Raji (cell line): ENCODE measurements around the gene PMCH.

Experiments
- POLR2A ChIP-seq: IDR thresholded peaks from 2 replicates; pipeline ENCODE4 v1.6.1; 2011; ENCODE audit warnings: low read depth, low read length, control low read depth; ENCODE audit not compliant: insufficient read depth

PMCH gene

GRCh38 chr12:102197789-102198188 lies at the start of gene PMCH:
TSS of gene PMCH (minus strand) at chr12:102197833. CDS start at chr12:102197770, 63 bp downstream.
- TF ChIP-seq POLR2A, result no peak

DNA sequence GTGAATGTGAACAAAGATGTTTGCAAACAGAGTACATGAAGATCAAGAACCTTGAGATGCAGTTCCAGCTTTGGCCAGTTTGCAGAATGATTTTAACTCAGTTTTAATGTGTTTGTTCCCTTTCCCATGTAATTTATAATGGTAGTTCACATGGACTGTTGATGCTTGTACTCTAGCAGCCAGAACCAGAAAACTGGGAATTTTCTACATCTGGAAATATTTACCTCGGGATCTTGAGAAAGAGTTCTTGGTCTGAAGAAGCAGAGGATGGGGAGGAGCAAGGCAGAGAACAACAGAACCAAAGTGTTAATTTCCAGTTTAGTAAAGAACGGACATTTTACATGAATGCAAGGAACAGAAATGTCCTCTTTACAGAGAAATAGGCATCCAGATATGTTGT lies 37.0 kb upstream of the PMCH start:
- TF ChIP-seq POLR2A, result no peak

DNA sequence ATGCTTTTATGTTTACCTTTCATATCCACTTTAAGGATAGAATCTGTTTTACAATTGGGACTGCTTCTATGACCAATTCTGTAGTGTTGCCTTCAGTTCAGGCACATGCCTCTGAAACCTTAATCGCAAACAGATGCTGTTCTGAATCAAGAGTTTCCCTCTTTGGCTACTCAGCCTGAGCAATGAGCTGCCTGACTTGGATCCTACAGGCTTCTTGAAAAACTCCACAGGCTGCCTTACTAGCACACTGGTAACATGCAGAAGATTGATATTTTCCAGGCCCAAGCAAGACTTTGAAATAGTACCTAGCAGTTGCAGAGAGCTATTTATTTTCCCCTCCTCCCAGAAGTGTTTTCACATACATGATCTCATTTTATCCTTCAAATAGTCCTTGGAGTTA lies 34.8 kb upstream of the PMCH start:
- TF ChIP-seq POLR2A, result no peak

- no peak for TF ChIP-seq POLR2A
These were observed 34.4 kb upstream of the PMCH start for GRCh38 chr12:102232036-102232435.

GRCh38 chr12:102227954-102228353 lies 30.3 kb upstream of the PMCH start:
- TF ChIP-seq POLR2A, result no peak

DNA sequence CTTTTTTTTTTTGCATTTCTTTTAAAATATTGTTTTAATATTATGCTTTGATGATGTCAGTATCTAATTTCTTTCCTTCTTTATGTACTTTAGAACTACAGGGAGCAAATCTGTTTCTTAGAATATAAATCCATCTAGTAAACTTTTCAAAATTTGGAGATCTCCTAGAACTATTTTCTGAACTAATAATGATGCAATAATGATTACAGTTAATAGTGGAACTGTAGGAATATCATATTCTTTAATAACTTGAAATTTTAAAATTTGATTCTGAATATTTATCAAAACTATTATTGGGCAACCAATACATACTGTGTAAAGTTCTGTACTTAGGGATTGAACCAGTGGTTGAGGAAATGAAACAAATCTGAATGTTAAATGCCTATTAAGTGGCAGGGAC lies 23.1 kb upstream of the PMCH start:
- TF ChIP-seq POLR2A, result no peak

DNA sequence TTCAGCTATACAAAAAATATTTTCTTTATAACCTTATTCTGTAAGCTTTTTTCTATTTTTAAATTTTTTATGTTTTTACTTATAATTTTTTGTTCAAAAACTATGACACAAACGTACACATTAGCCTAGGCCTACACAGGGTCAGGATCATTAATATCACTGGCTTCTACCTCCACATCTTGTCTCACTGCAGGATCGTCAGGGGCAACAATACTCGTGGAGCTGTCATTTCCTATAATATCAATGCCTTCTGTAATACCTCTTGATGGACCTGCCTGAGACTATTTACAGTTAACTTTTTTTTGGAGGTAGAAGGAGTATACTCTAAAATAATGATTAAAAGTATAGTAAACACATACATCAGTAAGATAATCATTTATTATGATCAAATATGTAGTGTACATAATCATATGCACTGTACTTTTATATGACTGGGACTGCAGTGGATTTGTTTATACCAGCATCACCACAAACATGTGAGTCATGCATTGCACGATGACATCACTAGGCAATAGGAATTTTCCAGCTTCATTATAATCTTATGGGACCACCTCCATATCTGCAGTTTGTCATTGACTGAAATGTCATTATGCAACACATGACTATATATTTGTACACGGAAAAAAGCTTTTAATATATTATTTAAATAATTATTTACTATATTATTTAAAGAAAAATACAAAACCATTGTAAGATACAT lies 18.5 kb upstream of the PMCH start:
- TF ChIP-seq POLR2A, result no peak

GRCh38 chr12:102204025-102204424 lies 6.4 kb upstream of the PMCH start:
- no peak for TF ChIP-seq POLR2A

- TF ChIP-seq POLR2A, result no peak
These were observed 4.9 kb upstream of the PMCH start for GRCh38 chr12:102202556-102202955.

- no peak for TF ChIP-seq POLR2A
These were observed 3.9 kb upstream of the PMCH start for GRCh38 chr12:102201436-102202061.

DNA sequence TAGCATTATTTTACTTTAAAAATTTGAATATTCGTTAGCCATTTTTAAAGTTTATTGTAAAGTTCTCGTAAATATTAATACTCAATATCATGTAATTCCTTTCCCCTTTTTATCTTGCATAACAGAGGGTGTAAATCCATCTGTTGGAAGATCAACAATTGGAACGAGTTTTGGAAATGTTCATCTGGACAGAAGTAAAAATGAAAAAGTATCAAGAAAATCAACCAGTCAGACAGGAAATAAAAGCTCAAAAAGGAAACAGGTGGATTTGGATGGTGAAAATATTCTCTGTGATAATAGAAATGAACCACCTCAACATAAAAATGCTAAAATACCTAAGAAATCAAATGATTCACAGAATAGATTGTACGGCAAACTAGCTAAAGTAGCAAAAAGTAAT lies 1.8 kb downstream of the PMCH start:
- no peak for TF ChIP-seq POLR2A

GRCh38 chr12:102182635-102183034 lies 15.0 kb downstream of the PMCH start:
- no peak for TF ChIP-seq POLR2A

DNA sequence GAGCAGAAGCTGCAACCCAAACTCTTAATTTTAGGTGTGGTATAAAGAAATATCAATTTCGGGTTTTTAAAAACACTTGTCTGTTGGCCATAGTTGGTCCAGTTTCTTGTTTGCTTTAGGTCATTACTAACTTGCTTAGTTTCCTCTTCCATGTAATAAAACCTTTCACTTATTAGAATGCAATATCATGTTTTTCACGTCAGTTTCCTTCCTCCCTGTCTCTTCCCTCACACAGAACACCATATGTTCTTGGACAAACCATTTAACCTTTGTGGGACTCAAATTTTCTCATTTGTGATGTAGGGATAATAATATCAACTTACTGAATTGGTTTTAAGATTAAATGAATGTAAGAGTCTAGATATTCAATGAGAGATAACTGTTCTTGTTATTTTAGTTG lies 22.9 kb downstream of the PMCH start:
- no peak for TF ChIP-seq POLR2A

- TF ChIP-seq POLR2A, result no peak
These were observed 23.5 kb downstream of the PMCH start for GRCh38 chr12:102174117-102174516.

GRCh38 chr12:102172436-102172835 lies 25.2 kb downstream of the PMCH start:
- no peak for TF ChIP-seq POLR2A

DNA sequence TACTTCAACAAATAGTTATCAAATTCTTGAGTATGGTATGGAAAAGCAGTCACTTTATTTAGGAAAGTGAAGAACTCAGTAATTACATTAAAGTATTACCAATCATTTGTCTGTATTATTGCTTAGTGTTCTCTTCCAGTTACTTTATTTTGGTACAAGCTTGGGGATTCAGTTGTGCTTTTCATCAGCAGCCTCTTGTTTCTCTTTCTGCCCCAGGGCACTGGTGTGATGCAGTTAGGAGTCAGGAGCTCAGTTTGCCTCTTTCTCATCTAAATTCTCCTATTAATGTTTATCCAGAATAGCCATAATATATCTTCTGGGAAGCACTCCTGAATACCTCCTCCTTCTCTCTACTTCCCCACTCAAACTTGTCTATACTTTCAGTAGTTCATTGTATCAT lies 25.7 kb downstream of the PMCH start:
- TF ChIP-seq POLR2A, result no peak
